ENCODE results near the gene SCG3. TPM values are rescaled to one million over a fixed set of nuclear protein-coding genes. Genes with fewer than 3 reads are reported as not detected.

SCG3 gene
- total RNA-seq, 4 donors from 2014 or later: not detected

DNA sequence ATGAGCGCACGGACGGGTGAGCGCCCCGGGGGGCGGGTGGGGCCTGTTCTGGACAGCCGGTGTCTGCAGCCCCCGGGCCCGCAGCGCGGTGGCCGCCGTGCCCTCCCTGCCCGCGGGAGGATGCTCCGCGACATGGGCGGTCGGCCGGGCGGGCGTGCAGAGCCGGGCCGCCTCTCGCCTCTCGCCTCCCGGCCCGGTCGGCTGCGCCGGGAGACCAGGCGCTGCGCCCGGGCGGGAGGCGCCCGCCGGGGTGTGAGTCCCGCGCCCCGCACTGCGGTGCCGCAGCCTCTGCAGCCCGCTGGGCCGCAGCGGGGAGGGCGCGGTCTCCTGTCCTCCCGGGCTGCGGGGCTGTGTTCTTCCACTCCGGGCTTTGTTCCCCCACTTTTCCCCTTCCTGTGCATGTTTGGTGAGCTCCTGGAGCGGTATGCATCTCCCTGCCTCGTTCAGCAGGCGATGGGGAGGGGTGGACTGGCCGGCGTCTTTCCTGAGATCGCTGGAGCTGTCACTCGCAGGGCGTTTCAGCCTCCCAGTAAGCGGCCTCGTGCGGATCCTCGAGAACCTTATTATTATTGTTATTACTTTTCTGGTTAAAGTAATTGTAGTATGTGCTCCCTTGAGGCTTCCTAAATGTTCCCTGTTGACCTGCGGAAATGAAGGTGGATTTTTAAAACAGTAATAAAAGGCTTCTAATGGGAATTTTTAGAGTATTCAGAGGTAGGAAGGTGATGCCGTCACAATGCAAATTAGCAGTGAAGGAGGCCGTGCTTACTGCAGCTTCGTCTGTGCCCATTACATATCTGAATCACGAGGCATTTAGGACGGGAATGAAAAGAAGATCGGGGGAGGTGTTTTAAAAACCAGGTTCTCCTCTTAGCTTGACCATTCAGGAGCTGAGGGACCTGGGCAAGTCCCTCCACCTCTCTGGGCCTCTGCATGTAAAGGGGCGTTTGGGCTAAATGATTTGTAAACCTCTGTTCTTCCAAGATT is 70.7 kb downstream of the SCG3 start:
- no peaks in the 10 kb centered on the region for H3K27me3 ChIP-seq
- peak overlapping the region; percentile 55 to 66 (median 60) for H3K4me3 ChIP-seq
- no peak for TF ChIP-seq POLR2A (IDR thresholded peaks at IDR 0.05)
- TF ChIP-seq, protein P1, sequence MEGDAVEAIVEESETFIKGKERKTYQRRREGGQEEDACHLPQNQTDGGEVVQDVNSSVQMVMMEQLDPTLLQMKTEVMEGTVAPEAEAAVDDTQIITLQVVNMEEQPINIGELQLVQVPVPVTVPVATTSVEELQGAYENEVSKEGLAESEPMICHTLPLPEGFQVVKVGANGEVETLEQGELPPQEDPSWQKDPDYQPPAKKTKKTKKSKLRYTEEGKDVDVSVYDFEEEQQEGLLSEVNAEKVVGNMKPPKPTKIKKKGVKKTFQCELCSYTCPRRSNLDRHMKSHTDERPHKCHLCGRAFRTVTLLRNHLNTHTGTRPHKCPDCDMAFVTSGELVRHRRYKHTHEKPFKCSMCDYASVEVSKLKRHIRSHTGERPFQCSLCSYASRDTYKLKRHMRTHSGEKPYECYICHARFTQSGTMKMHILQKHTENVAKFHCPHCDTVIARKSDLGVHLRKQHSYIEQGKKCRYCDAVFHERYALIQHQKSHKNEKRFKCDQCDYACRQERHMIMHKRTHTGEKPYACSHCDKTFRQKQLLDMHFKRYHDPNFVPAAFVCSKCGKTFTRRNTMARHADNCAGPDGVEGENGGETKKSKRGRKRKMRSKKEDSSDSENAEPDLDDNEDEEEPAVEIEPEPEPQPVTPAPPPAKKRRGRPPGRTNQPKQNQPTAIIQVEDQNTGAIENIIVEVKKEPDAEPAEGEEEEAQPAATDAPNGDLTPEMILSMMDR (IDR thresholded peaks at IDR 0.05 in 4 of 5, conservative IDR thresholded peaks at IDR 0.05 in 1 of 5): no peak
- no peak for DNase-seq
- intact Hi-C loops (cut with DNase I; ENCODE audit: low total_unique reads) (no loop called here), in situ Hi-C loops (cut with MboI; ENCODE audit: low sequenced_read_pairs in 4 of 4) (no loop called here)
- peaks cover 10 to 15% of the 10 kb centered on the region in 2 donors for H3K4me1 ChIP-seq
- H3K36me3 ChIP-seq: no peaks in the 10 kb centered on the region
- H3K27ac ChIP-seq: peak overlapping the region in 2 of 4 donors; percentile 12 to 54
- peak; percentile 54 to 64 for ATAC-seq
- no peaks in the 10 kb centered on the region for H3K9me3 ChIP-seq

DNA sequence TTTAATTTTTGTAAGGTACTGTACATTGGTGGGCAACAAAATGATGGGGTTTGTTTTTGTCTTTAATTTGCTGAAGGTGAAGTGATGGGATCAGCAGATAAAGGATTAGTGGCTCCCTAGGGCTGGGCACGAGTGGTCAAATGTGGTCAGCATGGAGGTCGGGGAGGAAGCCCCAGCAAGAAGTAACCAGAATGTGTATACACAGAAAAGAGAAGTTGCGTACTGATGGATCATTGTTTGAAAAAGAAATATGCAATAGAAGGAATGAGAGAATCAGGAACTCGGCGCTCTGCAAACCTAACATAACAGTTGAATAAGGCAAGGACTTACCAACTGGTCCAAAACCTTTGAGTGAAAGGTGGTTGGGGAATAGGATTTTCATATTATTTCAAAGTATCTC is 71.6 kb downstream of the SCG3 start:
- in situ Hi-C loops (cut with MboI; ENCODE audit: low sequenced_read_pairs in 4 of 4) (no loop called here), intact Hi-C loops (cut with DNase I; ENCODE audit: low total_unique reads) (no loop called here)
- Histone ChIP-seq H3K9me3 (no peaks in the 10 kb centered on the region), H3K4me3 (no peak overlapping the region), H3K27ac (no peak overlapping the region), H3K4me1 (peaks cover 10 to 15% of the 10 kb centered on the region in 2 donors), H3K27me3 (no peaks in the 10 kb centered on the region), H3K36me3 (no peaks in the 10 kb centered on the region)
- no peak for ATAC-seq
- no peak for TF ChIP-seq POLR2A (IDR thresholded peaks at IDR 0.05)
- TF ChIP-seq, protein P1 (IDR thresholded peaks at IDR 0.05 in 4 of 5, conservative IDR thresholded peaks at IDR 0.05 in 1 of 5): no peak
- DNase-seq: no peak

DNA sequence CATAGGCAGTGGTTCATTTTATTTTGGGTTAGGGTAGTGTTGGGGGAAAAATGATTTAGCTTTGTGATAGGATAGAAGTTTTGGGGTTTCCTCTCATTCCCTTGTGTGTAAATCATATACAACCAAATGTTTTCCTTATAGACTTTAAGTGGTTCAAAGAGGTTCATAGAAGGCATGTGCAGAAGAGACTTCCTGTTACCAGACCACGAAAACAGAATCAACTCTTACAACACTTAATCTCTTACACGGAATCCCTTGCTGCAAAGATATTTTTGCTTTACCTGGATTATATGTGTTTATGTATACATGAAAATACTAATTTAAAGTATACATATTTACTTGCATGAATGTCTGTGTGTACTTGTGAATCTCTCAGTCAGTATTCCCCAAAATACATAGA is 73.0 kb downstream of the SCG3 start:
- ATAC-seq (no peak), DNase-seq (no peak)
- Histone ChIP-seq H3K27ac (no peak overlapping the region), H3K4me1 (peaks cover 10 to 15% of the 10 kb centered on the region in 2 donors), H3K36me3 (no peaks in the 10 kb centered on the region), H3K27me3 (no peaks in the 10 kb centered on the region), H3K4me3 (no peak overlapping the region), H3K9me3 (no peaks in the 10 kb centered on the region)
- intact Hi-C loops (cut with DNase I; ENCODE audit: low total_unique reads) (no loop called here), in situ Hi-C loops (cut with MboI; ENCODE audit: low sequenced_read_pairs in 4 of 4) (no loop called here)
- no peak for TF ChIP-seq POLR2A (IDR thresholded peaks at IDR 0.05)
- TF ChIP-seq, protein P1 (IDR thresholded peaks at IDR 0.05 in 4 of 5, conservative IDR thresholded peaks at IDR 0.05 in 1 of 5): no peak

GRCh38 chr15:51755790-51756189 is 74.5 kb downstream of the SCG3 start:
- ATAC-seq (no peak), DNase-seq (no peak)
- Histone ChIP-seq H3K4me1 (peaks cover 10 to 12% of the 10 kb centered on the region in 2 donors), H3K9me3 (no peaks in the 10 kb centered on the region), H3K4me3 (no peak overlapping the region), H3K27ac (no peak overlapping the region), H3K27me3 (no peaks in the 10 kb centered on the region), H3K36me3 (no peaks in the 10 kb centered on the region)
- intact Hi-C loops (cut with DNase I; ENCODE audit: low total_unique reads) (loop anchor here (2.0 kb wide), 1 partner anchor 19 kb away; the partner anchor contains the start of gene LYSMD2), in situ Hi-C loops (cut with MboI; ENCODE audit: low sequenced_read_pairs in 4 of 4) (no loop called here)
- TF ChIP-seq, protein P1 (IDR thresholded peaks at IDR 0.05 in 4 of 5, conservative IDR thresholded peaks at IDR 0.05 in 1 of 5): no peak
- TF ChIP-seq POLR2A (IDR thresholded peaks at IDR 0.05): no peak

Measured in gastrocnemius medialis (tissue), 4 donors.